SK-N-SH (cell line): ENCODE measurements around the gene PRKN.

Experiments used
- EZH2phosphoT487 ChIP-seq: fragments of 200-600 bp; sonication (generic); IDR thresholded peaks from 2 replicates; pipeline ENCODE4 v1.6.1; 2017; ENCODE audit warnings: low read depth, mixed run types, mild to moderate bottlenecking, antibody characterized with exemption, moderate library complexity, borderline replicate concordance
- POLR2AphosphoS5 ChIP-seq: IDR thresholded peaks from 2 replicates; pipeline ENCODE4 v1.6.1; 2012; ENCODE audit warnings: low read depth, low read length

- TF ChIP-seq POLR2AphosphoS5 (no peak), EZH2phosphoT487 (no peak)
These were observed 419.7 kb downstream of the PRKN start for GRCh38 chr6:162307865-162308264.
